GM12878 (cell line): Measurements from ENCODE around the gene ATXN2. TPM values are rescaled to one million over a fixed set of nuclear protein-coding genes. Genes with fewer than 3 reads are reported as not detected.

ENCODE experiments used
- ATAC-seq: fragments of 200-7000 bp; cut with Tn5 transposase; 3 replicates; pipeline ENCODE4 v1.9.1; 2020; ENCODE audit warnings: mild to moderate bottlenecking, moderate library complexity
- BruUV-seq: library from RNA; stranded (reverse); fragments of 400-500 nt; replicated peaks from 2 replicates; lab custom pipeline; 2021; lab: Mats Ljungman, UMichigan
- CTCF ChIA-PET: fragments of 300-600 bp; sonication (Branson Sonifier 250); formaldehyde crosslinking; extraction: SDS; loops from one replicate; lab custom pipeline; 2021; ENCODE audit warnings: inconsistent platforms; lab: Yijun Ruan, JAX
- POLR2A ChIA-PET: fragments of 350-600 bp; formaldehyde crosslinking; extraction: SDS; loops from one replicate; lab custom pipeline; 2021; ENCODE audit warnings: inconsistent platforms; lab: Charles Lee
- RAD21 ChIA-PET: fragments of 300-600 bp; sonication (Branson Sonifier 250); formaldehyde crosslinking; loops from one replicate; lab custom pipeline; 2023; ENCODE audit warnings: antibody characterized with exemption; ENCODE audit not compliant: unreplicated experiment; lab: Charles Lee
- SMC1A ChIA-PET: fragments of 300-600 bp; sonication (Branson Sonifier 250); formaldehyde crosslinking; loops from one replicate; lab custom pipeline; 2023; ENCODE audit not compliant: unreplicated experiment, uncharacterized antibody; lab: Charles Lee
- DNase-seq: peaks from one replicate; pipeline ENCODE4 v3.0.0-alpha.2; 2011; ENCODE audit warnings: low read depth, low spot score
- FAIRE-seq: peaks from 3 replicates; lab custom pipeline; 2011; peaks lifted over from hg19 to GRCh38; lab: Jason Lieb, UNC
- H2AFZ ChIP-seq: 2 replicates; pipeline ENCODE4 v1.6.0; 2011; ENCODE audit warnings: low read depth, low read length, control low read depth; ENCODE audit not compliant: control insufficient read depth
- H3K27ac ChIP-seq: 2 replicates; pipeline ENCODE4 v1.5.1; 2011; ENCODE audit warnings: control low read depth; ENCODE audit not compliant: control insufficient read depth, insufficient read depth
- H3K27me3 ChIP-seq, 2 experiments: replicated peaks in 1 of 2; 2 replicates each; pipeline versions ENCODE4 v1.6.0 to v1.6.1; 2011; ENCODE audit warnings: low read length in 1 of 2; ENCODE audit not compliant: control insufficient read depth in 2 of 2, insufficient read depth in 2 of 2
- H3K36me3 ChIP-seq, 2 experiments: 2 replicates each; pipeline ENCODE4 v1.5.1; 2011; ENCODE audit warnings: low read length in 1 of 2; ENCODE audit not compliant: control insufficient read depth in 2 of 2, insufficient read depth in 2 of 2
- H3K4me1 ChIP-seq: 2 replicates; pipeline ENCODE4 v1.6.1; 2011; ENCODE audit warnings: mild to moderate bottlenecking, low read length, moderate library complexity, mixed read lengths; ENCODE audit not compliant: control insufficient read depth, insufficient read depth
- H3K4me2 ChIP-seq: 2 replicates; pipeline ENCODE4 v1.6.0; 2011; ENCODE audit warnings: control low read depth; ENCODE audit not compliant: control insufficient read depth, insufficient read depth
- H3K4me3 ChIP-seq: fragments of 200-600 bp; sonication (generic); 2 replicates; pipeline ENCODE4 v1.5.1; 2016
- H3K79me2 ChIP-seq: 2 replicates; pipeline ENCODE4 v1.6.0; 2011; ENCODE audit warnings: low read length; ENCODE audit not compliant: control insufficient read depth, insufficient read depth
- H3K9ac ChIP-seq: 2 replicates; pipeline ENCODE4 v1.8.0; 2011; ENCODE audit warnings: low read length, control low read depth, mixed read lengths; ENCODE audit not compliant: control insufficient read depth, insufficient read depth
- H3K9me3 ChIP-seq: replicated peaks from 3 replicates; pipeline ENCODE4 v1.5.1; 2011; ENCODE audit warnings: mild to moderate bottlenecking, low read length; ENCODE audit not compliant: control insufficient read depth, insufficient read depth
- H4K20me1 ChIP-seq: 2 replicates; pipeline ENCODE4 v1.6.0; 2011; ENCODE audit not compliant: control insufficient read depth, insufficient read depth
- ATF2 ChIP-seq: IDR thresholded peaks from 2 replicates; pipeline ENCODE4 v1.6.1; 2012; ENCODE audit warnings: low read length, inconsistent platforms
- MTA2 ChIP-seq: fragments of 450-650 bp; IDR thresholded peaks from 2 replicates; pipeline ENCODE4 v1.6.1; 2016; ENCODE audit warnings: low read depth, mild to moderate bottlenecking, moderate library complexity
- PAX5 ChIP-seq: IDR thresholded peaks from 2 replicates; pipeline ENCODE4 v1.6.1; 2011; ENCODE audit warnings: low read depth, low read length, borderline replicate concordance
- PBX3 ChIP-seq: IDR thresholded peaks from 2 replicates; pipeline ENCODE4 v1.6.1; 2011; ENCODE audit warnings: mild to moderate bottlenecking, low read depth, low read length, moderate library complexity; ENCODE audit not compliant: insufficient replicate concordance
- PML ChIP-seq: IDR thresholded peaks from 2 replicates; pipeline ENCODE4 v1.6.1; 2012; ENCODE audit warnings: low read length, inconsistent platforms
- POLR2AphosphoS5 ChIP-seq: IDR thresholded peaks from 2 replicates; pipeline ENCODE4 v1.6.1; 2011; ENCODE audit warnings: mild to moderate bottlenecking, low read length, inconsistent platforms
- POU2F2 ChIP-seq: IDR thresholded peaks from 3 replicates; pipeline ENCODE4 v1.6.1; 2011; ENCODE audit warnings: low read depth, mild to moderate bottlenecking, low read length, borderline replicate concordance
- SP1 ChIP-seq: IDR thresholded peaks from one replicate; pipeline ENCODE4 v1.6.1; 2011; ENCODE audit warnings: low read depth, low read length
- ZBTB11 ChIP-seq: fragments of 450-650 bp; formaldehyde crosslinking; IDR thresholded peaks from 2 replicates; pipeline ENCODE4 v1.5.0; 2022; ENCODE audit warnings: mild to moderate bottlenecking, missing genetic modification characterization
- ZBTB40 ChIP-seq: fragments of 450-650 bp; IDR thresholded peaks from 2 replicates; pipeline ENCODE4 v1.6.1; 2016; ENCODE audit warnings: mild to moderate bottlenecking, moderate library complexity, borderline replicate concordance
- WGBS: methylation state at CpG from one replicate; pipeline ENCODE4 v1.1.6; 2016; ENCODE audit warnings: low lambda C conversion rate; ENCODE audit not compliant: insufficient replicate concordance, insufficient coverage; ENCODE audit errors: missing lambda C conversion rate; 5-methylcytosine and 5-hydroxymethylcytosine counted together
- in situ Hi-C: fragments of 300-500 bp; cut with MboI; formaldehyde crosslinking; loops from 9 replicates; pipeline ENCODE4 v1.14.3; 2018; ENCODE audit warnings: mixed read lengths
- intact Hi-C: fragments of 100-400 bp; cut with micrococcal nuclease; formaldehyde crosslinking; loops from one replicate; pipeline ENCODE4 v1.14.2; 2022; ENCODE audit not compliant: unreplicated experiment
- polyA plus RNA-seq, 11 experiments: library from polyadenylated mRNA; depleted of rRNA in 4 of 11; unstranded in 6 of 11; stranded (reverse) in 5 of 11; fragments of >200 nt; fragmentation: Nextera tagmentation in 4 of 11; fragmentation: Illumina TruSeq in 1 of 11; extraction: Ambion mirVana in 4 of 11; extraction: Trizol in 1 of 11; gene quantifications; 1 replicate in 1 of 11; 2 replicates in 10 of 11; pipeline versions ENCODE4 v1.2.1 to v1.2.3, GENCODE V29; 2011 to 2016; ENCODE audit warnings: inconsistent platforms in 2 of 11, missing spikeins in 2 of 11, low read depth in 1 of 11
- total RNA-seq, 4 experiments: library from RNA; depleted of rRNA in 3 of 4; stranded (reverse); fragments of >200 nt in 3 of 4; fragmentation: Illumina TruSeq in 1 of 4; extraction: Trizol in 1 of 4; gene quantifications; 2 replicates each; pipeline versions ENCODE4 v1.2.1 to v1.2.3, GENCODE V29; 2013 to 2021

The ATXN2 gene
- total and polyA plus RNA-seq, 10 of the 15 experiments (the other 5 are each of a cell fraction or from before 2014, with no cell fraction given) = 8.8 to 31.5 (median 19.0) TPM

GRCh38 chr12:111451232-111451631 is 147.9 kb downstream of the ATXN2 start (continued):
- TF ChIP-seq PBX3 = no peak
- no peak for TF ChIP-seq PAX5
- TF ChIP-seq SP1 = no peak
- TF ChIP-seq ZBTB40 = no peak

- DNase-seq = no peak
- Histone ChIP-seq H3K36me3 (peaks cover 34 to 50% of the 10 kb centered on the region in 2 experiments), H3K79me2 (peaks cover 11% of the 10 kb centered on the region), H2AFZ (no peak overlapping the region), H3K27ac (peak overlapping the region; percentile 7; the same call in 1 of the 2 replicates), H3K27me3 (no peaks in the 10 kb centered on the region), H4K20me1 (no peaks in the 10 kb centered on the region; the same call in 1 of the 2 replicates), H3K4me3 (no peak overlapping the region), H3K4me2 (no peak overlapping the region), H3K9ac (no peak overlapping the region), H3K4me1 (peaks cover 47% of the 10 kb centered on the region), H3K9me3 (no peaks in the 10 kb centered on the region)
- SMC1A ChIA-PET = interaction anchor here (0.6 to 16.8 kb wide), 13 partner anchors 11 to 711 kb away, joined by 3 to 605 read pairs (median 14); partner anchors contain the start of gene SH2B3
- BruUV-seq = no TSS peak
- POLR2A ChIA-PET = interaction anchor here (0.6 to 3.0 kb wide), 9 partner anchors 9 to 837 kb away, joined by 3 to 27 read pairs (median 10); no protein-coding TSS in a partner anchor
- in situ Hi-C loops (no loop called here), intact Hi-C loops (loop anchor here (1.0 to 2.0 kb wide), 2 partner anchors 53 to 120 kb away; no protein-coding TSS in a partner anchor)
- CTCF ChIA-PET = interaction anchor here (0.6 to 27.3 kb wide), 12 partner anchors 8 to 328 kb away, joined by 3 to 1117 read pairs (median 20); partner anchors contain the start of genes PHETA1 and SH2B3
- 99% methylated on average over 4 of the region's 4 CpGs for WGBS
- RAD21 ChIA-PET = interaction anchor here (1.1 to 22.6 kb wide), 6 partner anchors 9 to 79 kb away, joined by 3 to 804 read pairs (median 25); partner anchors contain the start of gene SH2B3
- no peak for ATAC-seq
- no peak for FAIRE-seq
- no peak for TF ChIP-seq ZBTB11
- peak; percentile 46; the same call in 1 of the 2 replicates for TF ChIP-seq POLR2AphosphoS5
- TF ChIP-seq MTA2 = no peak
- TF ChIP-seq PML = peak; percentile 27; the same call in 1 of the 2 replicates
- no peak for TF ChIP-seq POU2F2
- TF ChIP-seq ATF2 = no peak
Measured at GRCh38 chr12:111450676-111451075, 148.4 kb downstream of the ATXN2 start.
